Bronchial epithelial cell (primary cell): ENCODE measurements around the gene IL17D. TPM values are rescaled to one million over a fixed set of nuclear protein-coding genes. Genes with fewer than 3 reads are reported as not detected.
"Not testable (repeated sequence)": the region's sequence is repeated elsewhere in the genome, so short reads cannot be mapped to it uniquely, and the experiment has no call there.

Experiments
- DNase-seq: peaks from one replicate; pipeline ENCODE4 v3.0.0-alpha.2; 2010; ENCODE audit warnings: low read depth
- FAIRE-seq: peaks from 2 replicates; lab custom pipeline; 2011; peaks lifted over from hg19 to GRCh38; lab: Jason Lieb, UNC
- H3K27me3 ChIP-seq: 2 replicates; pipeline ENCODE4 v1.5.1; 2011; ENCODE audit warnings: low read length; ENCODE audit not compliant: control insufficient read depth, insufficient read depth
- H3K36me3 ChIP-seq: 2 replicates; pipeline ENCODE4 v1.5.1; 2011; ENCODE audit warnings: low read length; ENCODE audit not compliant: control insufficient read depth, insufficient read depth
- H3K4me3 ChIP-seq: 2 replicates; pipeline ENCODE4 v1.5.1; 2011; ENCODE audit warnings: mild to moderate bottlenecking, low read depth, low read length, control low read depth
- CTCF ChIP-seq: IDR thresholded peaks from 2 replicates; pipeline ENCODE4 v1.5.1; 2011; ENCODE audit warnings: mild to moderate bottlenecking, moderate library complexity, low read length, control low read depth, inconsistent platforms; ENCODE audit not compliant: insufficient read depth, severe bottlenecking
- total RNA-seq: library from RNA; depleted of rRNA; stranded (reverse); fragments of >200 nt; gene quantifications from 2 replicates; pipeline ENCODE4 v1.2.1, GENCODE V29; 2014

Gene IL17D
- total RNA-seq, 1 donor from 2014 or later = under 0.01 TPM

- H3K27me3 ChIP-seq = no peaks in the 10 kb centered on the region
- H3K36me3 ChIP-seq = no peaks in the 10 kb centered on the region
- TF ChIP-seq CTCF = no peak
- DNase-seq = no peak
- H3K4me3 ChIP-seq = no peak overlapping the region
- no peak for FAIRE-seq
Measured at GRCh38 chr13:20667857-20668437, 35.6 kb upstream of the IL17D start.

GRCh38 chr13:20669162-20669561, 34.3 kb upstream of the IL17D start:
- TF ChIP-seq CTCF = no peak
- FAIRE-seq (no peak), DNase-seq (no peak)
- Histone ChIP-seq H3K36me3 (no peaks in the 10 kb centered on the region), H3K27me3 (no peaks in the 10 kb centered on the region), H3K4me3 (no peak overlapping the region)

- Histone ChIP-seq H3K4me3 (no peak overlapping the region), H3K27me3 (no peaks in the 10 kb centered on the region), H3K36me3 (no peaks in the 10 kb centered on the region)
- DNase-seq = no peak
- no peak for TF ChIP-seq CTCF
- no peak for FAIRE-seq
Measured at GRCh38 chr13:20671789-20672188, 31.7 kb upstream of the IL17D start.

GRCh38 chr13:20672772-20673171, 30.7 kb upstream of the IL17D start:
- Histone ChIP-seq H3K36me3 (no peaks in the 10 kb centered on the region), H3K4me3 (no peak overlapping the region), H3K27me3 (no peaks in the 10 kb centered on the region)
- no peak for TF ChIP-seq CTCF
- no peak for FAIRE-seq
- peak; percentile 13 for DNase-seq

GRCh38 chr13:20673715-20674114, 29.8 kb upstream of the IL17D start:
- TF ChIP-seq CTCF = no peak
- Histone ChIP-seq H3K36me3 (no peaks in the 10 kb centered on the region), H3K4me3 (no peak overlapping the region), H3K27me3 (no peaks in the 10 kb centered on the region)
- no peak for DNase-seq
- FAIRE-seq = no peak

GRCh38 chr13:20676213-20676612, 27.3 kb upstream of the IL17D start:
- no peak for TF ChIP-seq CTCF

GRCh38 chr13:20678606-20679005, 24.9 kb upstream of the IL17D start:
- not testable (repeated sequence) for FAIRE-seq, H3K36me3 ChIP-seq, H3K27me3 ChIP-seq, DNase-seq, H3K4me3 ChIP-seq

More at GRCh38 chr13:20676213-20676612, 27.3 kb upstream of the IL17D start:
- Histone ChIP-seq H3K27me3 (no peaks in the 10 kb centered on the region), H3K36me3 (no peaks in the 10 kb centered on the region), H3K4me3 (no peak overlapping the region)
- FAIRE-seq (peak; percentile 79), DNase-seq (no peak)
